ENCODE data around the gene TGFBR1.

The TGFBR1 gene

GRCh38 chr9:99073985-99074901, 30.7 kb upstream of the TGFBR1 start:
- H3K4me3 ChIP-seq (ENCODE audit: low read depth, low read length), result no peak overlapping the region
- ChIA-PET CTCF (no interaction called here), POLR2A (no interaction called here)
- no peak for DNase-seq (ENCODE audit: low read depth, low spot score)
- TF ChIP-seq CTCF (IDR thresholded peaks at IDR 0.05; ENCODE audit: insufficient read depth, low read length, missing control alignments), result no peak

DNA sequence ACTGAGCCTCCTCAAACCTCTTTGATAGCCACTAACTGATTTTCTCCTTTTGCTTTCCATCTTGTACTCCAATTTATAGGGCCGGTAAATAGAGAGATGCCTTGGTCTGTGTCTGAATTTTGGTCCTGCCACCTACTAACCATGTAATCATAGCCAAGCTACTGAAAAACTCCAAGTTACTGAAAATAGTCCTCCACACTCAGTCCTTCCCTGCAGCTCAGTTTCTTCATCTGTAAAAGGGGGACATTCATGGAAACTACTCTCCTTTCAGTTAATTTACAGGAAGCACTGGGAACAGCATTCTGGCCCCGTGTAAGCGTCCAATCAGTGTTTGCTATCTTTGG, 30.0 kb upstream of the TGFBR1 start:
- no peak for DNase-seq (ENCODE audit: low read depth, low spot score)
- ChIA-PET POLR2A (no interaction called here), CTCF (interaction anchor here (1.0 kb wide), 1 partner anchor 17 kb away, joined by 3 read pairs; no protein-coding TSS in a partner anchor)
- TF ChIP-seq CTCF (IDR thresholded peaks at IDR 0.05; ENCODE audit: insufficient read depth, low read length, missing control alignments), result no peak
- no peak overlapping the region for H3K4me3 ChIP-seq (ENCODE audit: low read depth, low read length)

DNA sequence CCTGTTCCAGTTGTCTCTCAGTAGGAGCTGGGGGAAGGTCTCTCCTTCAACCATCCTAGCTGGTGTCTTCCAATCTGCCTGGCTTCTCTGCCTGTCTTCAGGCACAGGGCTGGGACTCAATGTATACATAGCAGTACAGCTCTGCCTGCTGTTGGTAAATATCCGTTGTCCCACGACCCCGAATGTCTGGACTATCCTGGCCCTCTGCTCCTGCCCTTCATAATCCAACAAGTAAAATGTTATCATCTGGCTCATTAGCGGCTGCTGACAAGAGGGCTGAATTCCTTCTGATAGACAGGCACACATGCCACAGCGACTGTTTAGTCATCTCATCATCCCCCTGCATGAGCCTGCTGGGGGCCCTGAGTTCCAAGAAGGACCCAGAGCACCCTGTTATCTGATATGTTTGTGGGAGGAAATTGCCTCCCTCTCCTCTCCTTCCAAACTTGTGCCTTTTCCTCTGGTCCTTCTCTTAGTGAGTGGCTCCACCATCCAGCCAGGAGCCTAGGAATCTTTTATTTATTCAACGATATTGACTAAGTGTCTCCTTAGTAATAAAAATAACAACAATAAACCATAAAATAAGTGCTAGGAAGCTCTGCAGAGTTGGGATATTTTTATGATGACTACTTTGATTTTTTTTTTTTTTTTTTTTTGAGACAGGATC, 29.5 kb upstream of the TGFBR1 start:
- DNase-seq (ENCODE audit: low read depth, low spot score), result peak; percentile 51
- H3K4me3 ChIP-seq (ENCODE audit: low read depth, low read length), result no peak overlapping the region
- ChIA-PET POLR2A (no interaction called here), CTCF (interaction anchor here (0.9 to 1.0 kb wide), 2 partner anchors 18 to 101 kb away, joined by 3 read pairs; no protein-coding TSS in a partner anchor)
- TF ChIP-seq CTCF (IDR thresholded peaks at IDR 0.05; ENCODE audit: insufficient read depth, low read length, missing control alignments), result no peak

DNA sequence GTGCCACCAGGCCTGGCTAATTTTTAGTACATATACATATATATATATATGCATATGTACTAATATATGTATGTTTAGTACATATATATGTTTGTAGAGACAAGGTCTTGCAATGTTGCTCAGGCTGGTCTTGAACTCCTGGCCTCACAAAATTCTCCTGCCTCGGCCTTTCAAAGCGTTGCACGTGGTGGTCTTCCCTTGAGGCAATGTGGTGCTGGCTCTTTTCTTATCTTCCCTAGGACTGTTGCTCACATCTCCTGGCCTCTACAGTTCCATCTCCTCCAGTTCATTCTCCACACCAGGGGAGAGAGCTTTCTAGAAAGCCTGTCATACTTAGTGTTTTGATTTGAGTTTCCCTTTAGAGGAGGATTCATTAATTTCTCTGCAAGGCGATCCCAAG, 28.9 kb upstream of the TGFBR1 start:
- TF ChIP-seq CTCF (IDR thresholded peaks at IDR 0.05; ENCODE audit: insufficient read depth, low read length, missing control alignments), result no peak
- POLR2A ChIA-PET, result no interaction called here
- H3K4me3 ChIP-seq (ENCODE audit: low read depth, low read length), result no peak overlapping the region
- CTCF ChIA-PET, result interaction anchor here (0.9 to 1.7 kb wide), 2 partner anchors 18 to 102 kb away, joined by 3 read pairs; no protein-coding TSS in a partner anchor
- DNase-seq (ENCODE audit: low read depth, low spot score), result no peak

GRCh38 chr9:99076483-99077171, 28.3 kb upstream of the TGFBR1 start:
- DNase-seq (ENCODE audit: low read depth, low spot score), result no peak
- TF ChIP-seq CTCF (IDR thresholded peaks at IDR 0.05; ENCODE audit: insufficient read depth, low read length, missing control alignments), result no peak
- ChIA-PET CTCF (interaction anchor here (0.9 to 1.7 kb wide), 2 partner anchors 19 to 102 kb away, joined by 3 read pairs; no protein-coding TSS in a partner anchor), POLR2A (no interaction called here)
- H3K4me3 ChIP-seq (ENCODE audit: low read depth, low read length), result no peak overlapping the region
